Measurements from ENCODE around the gene FGF6. TPM values are rescaled to one million over a fixed set of nuclear protein-coding genes. Genes with fewer than 3 reads are reported as not detected.

The FGF6 gene
- polyA plus RNA-seq, 1 of the 3 experiments (the other 2 are of a cell fraction), result not detected

- WGBS (ENCODE audit: low lambda C conversion rate), result 72% methylated on average over 15 of the region's 17 CpGs
Measured at GRCh38 chr12:4443616-4444015, 2.0 kb downstream of the FGF6 start.

More at GRCh38 chr12:4443616-4444015, 2.0 kb downstream of the FGF6 start:
- H4K20me1 ChIP-seq (ENCODE audit: insufficient read depth), result no peaks in the 10 kb centered on the region
- CTCF ChIA-PET, result interaction anchor here (0.6 to 1.5 kb wide), 3 partner anchors 22 to 84 kb away, joined by 3 read pairs; no protein-coding TSS in a partner anchor
- H3K9ac ChIP-seq, result no peak overlapping the region
- H3K9me3 ChIP-seq, result no peaks in the 10 kb centered on the region
- no peak overlapping the region for H2AFZ ChIP-seq (ENCODE audit: low read depth)
- peaks cover 19% of the 10 kb centered on the region; the same call in 1 of the 2 replicates for H3K27me3 ChIP-seq (ENCODE audit: insufficient read depth)
- no peak overlapping the region for H3K27ac ChIP-seq (ENCODE audit: low read depth in 2 of 2, low read length in 1 of 2)
- H3K9me2 ChIP-seq, result no peaks in the 10 kb centered on the region
- no peak for DNase-seq
- H3K4me1 ChIP-seq (ENCODE audit: control insufficient read depth in 1 of 2, insufficient read depth in 2 of 2, low read depth in 1 of 2, low read length in 1 of 2), result peaks cover 0 to 15% of the 10 kb centered on the region in 2 experiments; a peak in 1 of 4 replicates
- no peaks in the 10 kb centered on the region for H3K36me3 ChIP-seq (replicated peaks in 1 of 2; ENCODE audit: control insufficient read depth in 1 of 2, insufficient read depth in 2 of 2, low read length in 1 of 2)
- no peaks in the 10 kb centered on the region for H3K79me2 ChIP-seq (ENCODE audit: insufficient read depth)
- TF ChIP-seq TAF1 (IDR thresholded peaks at IDR 0.05; ENCODE audit: borderline replicate concordance, low read depth, low read length) (no peak), ZBTB33 (IDR thresholded peaks at IDR 0.05; ENCODE audit: borderline replicate concordance, low read depth) (no peak), CTCF (IDR thresholded peaks at IDR 0.05) (no peak), RCOR1 (IDR thresholded peaks at IDR 0.05; ENCODE audit: low read length) (no peak), RXRA (IDR thresholded peaks at IDR 0.05; ENCODE audit: borderline replicate concordance, low read depth) (no peak), POLR2AphosphoS5 (IDR thresholded peaks at IDR 0.05; ENCODE audit: low read depth, low read length) (no peak), FOSL2 (IDR thresholded peaks at IDR 0.05; ENCODE audit: borderline replicate concordance, low read depth) (no peak), GATA2 (CRISPR knock-in tag; IDR thresholded peaks at IDR 0.05) (no peak), MXI1 (IDR thresholded peaks at IDR 0.05; ENCODE audit: low read depth, low read length) (no peak), RAD21 (IDR thresholded peaks at IDR 0.05; ENCODE audit: low read length) (no peak), RFX5 (IDR thresholded peaks at IDR 0.05; ENCODE audit: low read length) (no peak), USF2 (IDR thresholded peaks at IDR 0.05; ENCODE audit: borderline replicate concordance, low read depth, low read length) (no peak), USF1 (IDR thresholded peaks at IDR 0.05; ENCODE audit: borderline replicate concordance, low read depth) (no peak), MAX (IDR thresholded peaks at IDR 0.05; ENCODE audit: low read depth) (no peak), FOXJ3 (CRISPR knock-in tag; IDR thresholded peaks at IDR 0.05) (no peak), EZH2phosphoT487 (IDR thresholded peaks at IDR 0.05; ENCODE audit: borderline replicate concordance, low read depth) (no peak), FOXM1 (IDR thresholded peaks at IDR 0.05; ENCODE audit: low read depth) (no peak), NFIC (IDR thresholded peaks at IDR 0.05; ENCODE audit: borderline replicate concordance) (no peak)
- H3K4me2 ChIP-seq, result no peak overlapping the region
- no peak overlapping the region for H3K4me3 ChIP-seq (ENCODE audit: low read depth in 2 of 2, low read length in 1 of 2)
- H3F3A ChIP-seq (replicated peaks; ENCODE audit: insufficient read depth), result no peaks in the 10 kb centered on the region
- POLR2A ChIA-PET, result no interaction called here
